ENCODE data around the gene ATP8A2.

GRCh38 chr13:25966086-25966485, 594.3 kb downstream of the ATP8A2 start:
- TF ChIP-seq CTCF (IDR thresholded peaks at IDR 0.05 in 4 of 5, conservative IDR thresholded peaks at IDR 0.05 in 1 of 5) = no peak
- no peak for TF ChIP-seq POLR2A (IDR thresholded peaks at IDR 0.05)
